UCSD-AML1 (cell line): ENCODE results near the gene SCFD2.

Source experiments
- DNase-seq: peaks from one replicate; lab custom pipeline; 2025; ENCODE audit not compliant: unreplicated experiment; lab: John Stamatoyannopoulos, UW

SCFD2 gene

GRCh38 chr4:52942936-52943335 lies 422.9 kb downstream of the SCFD2 start:
- no peak for DNase-seq

GRCh38 chr4:52941450-52941849 lies 424.4 kb downstream of the SCFD2 start:
- no peak for DNase-seq

GRCh38 chr4:52939739-52940138 lies 426.1 kb downstream of the SCFD2 start:
- DNase-seq, result no peak

- DNase-seq, result no peak
These were observed 426.5 kb downstream of the SCFD2 start for GRCh38 chr4:52939325-52939724.

- DNase-seq, result no peak
These were observed 428.0 kb downstream of the SCFD2 start for GRCh38 chr4:52937829-52938228.

- DNase-seq, result no peak
These were observed 429.1 kb downstream of the SCFD2 start for GRCh38 chr4:52936729-52937128.

- no peak for DNase-seq
These were observed 430.5 kb downstream of the SCFD2 start for GRCh38 chr4:52935317-52935716.

GRCh38 chr4:52933738-52934137 lies 432.1 kb downstream of the SCFD2 start:
- DNase-seq, result no peak

GRCh38 chr4:52932591-52933470 lies 433.0 kb downstream of the SCFD2 start:
- peak; percentile 16 for DNase-seq

GRCh38 chr4:52931243-52931642 lies 434.6 kb downstream of the SCFD2 start:
- no peak for DNase-seq

- DNase-seq, result no peak
These were observed 439.5 kb downstream of the SCFD2 start for GRCh38 chr4:52926196-52926974.

- DNase-seq, result no peak
These were observed 440.3 kb downstream of the SCFD2 start for GRCh38 chr4:52925531-52925968.

GRCh38 chr4:52919461-52919860 lies 446.4 kb downstream of the SCFD2 start:
- DNase-seq, result no peak

GRCh38 chr4:52917817-52918216 lies 448.0 kb downstream of the SCFD2 start:
- DNase-seq, result no peak

GRCh38 chr4:52915730-52916300 lies 450.0 kb downstream of the SCFD2 start:
- DNase-seq, result no peak

- DNase-seq, result no peak
These were observed 450.7 kb downstream of the SCFD2 start for GRCh38 chr4:52915191-52915590.

- DNase-seq, result no peak
These were observed 451.7 kb downstream of the SCFD2 start for GRCh38 chr4:52914051-52914605.

GRCh38 chr4:52912608-52913007 lies 453.3 kb downstream of the SCFD2 start:
- no peak for DNase-seq

GRCh38 chr4:52911684-52912294 lies 454.1 kb downstream of the SCFD2 start:
- DNase-seq, result peak; percentile 52

GRCh38 chr4:52910115-52910514 lies 455.7 kb downstream of the SCFD2 start:
- no peak for DNase-seq

GRCh38 chr4:52907510-52907909 lies 458.4 kb downstream of the SCFD2 start:
- no peak for DNase-seq
